SK-N-SH (cell line): ENCODE data around the gene NIF3L1. TPM values are rescaled to one million over a fixed set of nuclear protein-coding genes. Genes with fewer than 3 reads are reported as not detected.

Experiments used
- CTCF ChIA-PET: fragments of 300-600, 350-600 bp; formaldehyde crosslinking; extraction: SDS; loops from one replicate; lab custom pipeline; 2021; lab: Yijun Ruan, JAX
- POLR2A ChIA-PET: fragments of 350-600 bp; sonication (Branson Sonifier 250); formaldehyde crosslinking; extraction: SDS; loops from one replicate; lab custom pipeline; 2020; ENCODE audit warnings: antibody characterized with exemption, inconsistent platforms; lab: Yijun Ruan, JAX
- DNase-seq: peaks from one replicate; pipeline ENCODE4 v3.0.0; 2012
- H2AFZ ChIP-seq: fragments of 200-600 bp; sonication (generic); 2 replicates; pipeline ENCODE4 v1.8.1; 2016; ENCODE audit warnings: antibody characterized with exemption, mild to moderate bottlenecking, low read depth
- H3F3A ChIP-seq: fragments of 200-600 bp; sonication (generic); replicated peaks from 2 replicates; pipeline ENCODE3; 2016; ENCODE audit warnings: antibody characterized with exemption, mild to moderate bottlenecking; ENCODE audit not compliant: insufficient read depth
- H3K27ac ChIP-seq, 2 experiments: fragments of 200-500 bp in 1 of 2; fragments of 200-600 bp in 1 of 2; sonication (Bioruptor generic) in 1 of 2; sonication (generic), shearing (Covaris generic) in 1 of 2; 2 replicates each; pipeline versions ENCODE4 v1.5.1 to v1.6.1; 2014 to 2016; ENCODE audit warnings: low read depth in 2 of 2, inconsistent platforms in 1 of 2, low read length in 1 of 2, mild to moderate bottlenecking in 1 of 2, mixed read lengths in 1 of 2
- H3K27me3 ChIP-seq: fragments of 200-600 bp; sonication (generic), shearing (Covaris generic); 2 replicates; pipeline ENCODE4 v1.6.1; 2016; ENCODE audit warnings: mixed run types; ENCODE audit not compliant: insufficient read depth
- H3K36me3 ChIP-seq, 2 experiments: fragments of 200-500 bp in 1 of 2; fragments of 200-600 bp in 1 of 2; sonication (Bioruptor generic) in 1 of 2; sonication (generic) in 1 of 2; replicated peaks in 1 of 2; 2 replicates each; pipeline versions ENCODE3 to v1.5.1; 2014 to 2016; ENCODE audit warnings: low read length in 1 of 2, mild to moderate bottlenecking in 1 of 2; ENCODE audit not compliant: insufficient read depth in 2 of 2, control insufficient read depth in 1 of 2
- H3K4me1 ChIP-seq, 2 experiments: fragments of 200-500 bp in 1 of 2; fragments of 200-600 bp in 1 of 2; sonication (Bioruptor generic) in 1 of 2; sonication (generic), shearing (Covaris generic) in 1 of 2; 2 replicates each; pipeline versions ENCODE4 v1.5.1 to v1.6.1; 2014 to 2016; ENCODE audit warnings: low read depth in 1 of 2, low read length in 1 of 2, mixed run types in 1 of 2; ENCODE audit not compliant: insufficient read depth in 2 of 2, control insufficient read depth in 1 of 2
- H3K4me2 ChIP-seq: fragments of 200-600 bp; sonication (generic), shearing (Covaris generic); 2 replicates; pipeline ENCODE4 v1.6.1; 2017; ENCODE audit warnings: mixed run types
- H3K4me3 ChIP-seq, 2 experiments: fragments of 200-500 bp in 1 of 2; fragments of 200-600 bp in 1 of 2; sonication (Bioruptor generic) in 1 of 2; sonication (generic), shearing (Covaris generic) in 1 of 2; 2 replicates each; pipeline versions ENCODE4 v1.5.1 to v1.8.1; 2014 to 2016; ENCODE audit warnings: low read depth in 2 of 2, inconsistent platforms in 1 of 2, low read length in 1 of 2, mild to moderate bottlenecking in 1 of 2, mixed read lengths in 1 of 2, moderate library complexity in 1 of 2
- H3K79me2 ChIP-seq: fragments of 200-600 bp; sonication (generic); 2 replicates; pipeline ENCODE4 v1.8.1; 2017; ENCODE audit warnings: mild to moderate bottlenecking; ENCODE audit not compliant: insufficient read depth
- H3K9ac ChIP-seq: fragments of 200-600 bp; sonication (generic); 2 replicates; pipeline ENCODE4 v1.6.1; 2017; ENCODE audit warnings: mixed run types
- H3K9me2 ChIP-seq: fragments of 200-600 bp; sonication (generic); 2 replicates; pipeline ENCODE4 v1.6.1; 2017; ENCODE audit warnings: mixed run types
- H3K9me3 ChIP-seq: fragments of 200-600 bp; sonication (generic); 2 replicates; pipeline ENCODE4 v1.6.1; 2017; ENCODE audit warnings: mixed run types, mild to moderate bottlenecking, moderate library complexity
- H4K20me1 ChIP-seq: fragments of 200-600 bp; sonication (generic); 2 replicates; pipeline ENCODE4 v1.6.1; 2017; ENCODE audit warnings: mild to moderate bottlenecking, mixed run types; ENCODE audit not compliant: insufficient read depth
- EP300 ChIP-seq, 2 experiments: IDR thresholded peaks; 2 replicates each; pipeline versions ENCODE4 v1.4.0 to v1.6.1; 2012; ENCODE audit warnings: borderline replicate concordance in 1 of 2, low read depth in 1 of 2, low read length in 1 of 2
- EZH2phosphoT487 ChIP-seq: fragments of 200-600 bp; sonication (generic); IDR thresholded peaks from 2 replicates; pipeline ENCODE4 v1.6.1; 2017; ENCODE audit warnings: low read depth, mixed run types, mild to moderate bottlenecking, antibody characterized with exemption, moderate library complexity, borderline replicate concordance
- FOXM1 ChIP-seq: IDR thresholded peaks from 2 replicates; pipeline ENCODE4 v1.4.0; 2012; ENCODE audit warnings: low read depth, mild to moderate bottlenecking
- JUND ChIP-seq: IDR thresholded peaks from 2 replicates; pipeline ENCODE4 v1.4.0; 2012
- MEF2A ChIP-seq: IDR thresholded peaks from 2 replicates; pipeline ENCODE4 v1.4.0; 2012; ENCODE audit warnings: low read depth, borderline replicate concordance
- RAD21 ChIP-seq: IDR thresholded peaks from 2 replicates; pipeline ENCODE4 v1.6.1; 2012; ENCODE audit warnings: mild to moderate bottlenecking, low read length
- RCOR1 ChIP-seq: fragments of 150-350 bp; IDR thresholded peaks from 2 replicates; pipeline ENCODE4 v1.6.1; 2017; ENCODE audit warnings: antibody characterized with exemption, low read length
- RFX5 ChIP-seq: IDR thresholded peaks from 2 replicates; pipeline ENCODE4 v1.6.1; 2012; ENCODE audit warnings: mild to moderate bottlenecking, improper control_type of control experiment, low read length
- RXRA ChIP-seq: IDR thresholded peaks from 2 replicates; pipeline ENCODE4 v1.4.0; 2012; ENCODE audit warnings: low read depth, mild to moderate bottlenecking, borderline replicate concordance
- SIN3A ChIP-seq: IDR thresholded peaks from 2 replicates; pipeline ENCODE4 v1.6.1; 2012; ENCODE audit warnings: low read depth, mild to moderate bottlenecking, low read length, moderate library complexity, borderline replicate concordance
- SMC3 ChIP-seq: IDR thresholded peaks from 2 replicates; pipeline ENCODE4 v1.6.1; 2012; ENCODE audit warnings: low read depth, low read length, improper control_type of control experiment
- TAF1 ChIP-seq: IDR thresholded peaks from 2 replicates; pipeline ENCODE4 v1.6.1; 2012; ENCODE audit warnings: low read depth, mild to moderate bottlenecking, low read length, moderate library complexity, borderline replicate concordance
- TCF12 ChIP-seq: IDR thresholded peaks from 2 replicates; pipeline ENCODE4 v1.4.0; 2012
- YY1 ChIP-seq: IDR thresholded peaks from 2 replicates; pipeline ENCODE4 v1.4.0; 2012; ENCODE audit warnings: low read depth, mild to moderate bottlenecking
- whole genome bisulfite sequencing: methylation state at CpG from one replicate; pipeline ENCODE4 v1.1.6; 2017; ENCODE audit warnings: low lambda C conversion rate; 5-methylcytosine and 5-hydroxymethylcytosine counted together
- polyA plus RNA-seq, 3 experiments: library from polyadenylated mRNA; depleted of rRNA; stranded (reverse); fragments of >200 nt; gene quantifications; 2 replicates each; pipeline ENCODE4 v1.2.3, GENCODE V29; 2012
- TF ChIP-seq, protein P1 (sequence below): IDR thresholded peaks from 2 replicates; pipeline ENCODE4 v1.4.0; 2012; ENCODE audit warnings: low read depth, borderline replicate concordance
- TF ChIP-seq, protein P2 (sequence below): IDR thresholded peaks from 2 replicates; pipeline ENCODE4 v1.4.0; 2012; ENCODE audit warnings: low read depth
- TF ChIP-seq, protein P3 (sequence below): fragments of 150-350 bp; IDR thresholded peaks from 2 replicates; pipeline ENCODE4 v1.6.1; 2016; ENCODE audit warnings: mild to moderate bottlenecking, low read depth, low read length
- TF ChIP-seq, protein P4 (sequence below): IDR thresholded peaks from 2 replicates; pipeline ENCODE4 v1.4.0; 2012; ENCODE audit warnings: low read depth, borderline replicate concordance
- TF ChIP-seq, protein P5 (sequence below): IDR thresholded peaks from 2 replicates; pipeline ENCODE4; 2012

NIF3L1 gene
- polyA plus RNA-seq, 1 of the 3 experiments (the other 2 are of a cell fraction): 52.4 TPM

DNA sequence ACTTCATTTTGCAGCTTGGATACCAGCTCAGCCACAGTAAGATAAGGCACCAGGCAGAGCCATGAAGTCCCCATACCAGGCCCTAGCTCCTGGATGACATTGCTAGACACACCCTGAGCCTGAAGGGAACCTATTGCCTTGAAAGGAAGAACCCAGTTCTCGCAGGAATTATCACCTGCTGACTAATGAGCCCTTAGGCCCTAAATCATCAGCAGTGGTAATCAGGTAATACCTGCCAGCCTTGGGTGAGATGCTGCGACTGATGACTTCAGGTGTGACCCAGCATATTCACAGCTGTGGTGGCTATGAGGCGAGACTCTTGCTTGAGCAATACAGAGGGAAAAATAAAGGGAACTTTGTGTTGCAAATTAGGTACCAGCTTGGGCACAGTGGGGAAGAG, 49.7 kb upstream of the NIF3L1 start:
- no peaks in the 10 kb centered on the region for H3K4me1 ChIP-seq
- H3K4me2 ChIP-seq: no peak overlapping the region
- no peaks in the 10 kb centered on the region for H3K36me3 ChIP-seq
- H3K79me2 ChIP-seq: no peaks in the 10 kb centered on the region
- H3K27me3 ChIP-seq: no peaks in the 10 kb centered on the region
- ChIA-PET CTCF (no interaction called here), POLR2A (no interaction called here)
- 0 out of 2 replicates have a peak, but pooled peaks cover 9% of the 10 kb centered on the region for H3K9me3 ChIP-seq
- no peak overlapping the region for H2AFZ ChIP-seq
- 77% methylated on average over 3 of the region's 3 CpGs for WGBS
- no peak for DNase-seq
- TF ChIP-seq, protein P1, sequence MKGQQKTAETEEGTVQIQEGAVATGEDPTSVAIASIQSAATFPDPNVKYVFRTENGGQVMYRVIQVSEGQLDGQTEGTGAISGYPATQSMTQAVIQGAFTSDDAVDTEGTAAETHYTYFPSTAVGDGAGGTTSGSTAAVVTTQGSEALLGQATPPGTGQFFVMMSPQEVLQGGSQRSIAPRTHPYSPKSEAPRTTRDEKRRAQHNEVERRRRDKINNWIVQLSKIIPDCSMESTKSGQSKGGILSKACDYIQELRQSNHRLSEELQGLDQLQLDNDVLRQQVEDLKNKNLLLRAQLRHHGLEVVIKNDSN: no peak
- TF ChIP-seq SMC3 (no peak), JUND (no peak), EP300 (IDR thresholded peaks at IDR 0.05; ENCODE audit: borderline replicate concordance in 1 of 2, low read depth in 1 of 2, low read length in 1 of 2) (no peak), MEF2A (no peak), RAD21 (no peak), RCOR1 (no peak), TCF12 (no peak), RFX5 (no peak), RXRA (no peak), YY1 (no peak), TAF1 (no peak), EZH2phosphoT487 (no peak), SIN3A (no peak), FOXM1 (no peak)
- TF ChIP-seq, protein P2, sequence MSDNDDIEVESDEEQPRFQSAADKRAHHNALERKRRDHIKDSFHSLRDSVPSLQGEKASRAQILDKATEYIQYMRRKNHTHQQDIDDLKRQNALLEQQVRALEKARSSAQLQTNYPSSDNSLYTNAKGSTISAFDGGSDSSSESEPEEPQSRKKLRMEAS: no peak
- TF ChIP-seq, protein P3, sequence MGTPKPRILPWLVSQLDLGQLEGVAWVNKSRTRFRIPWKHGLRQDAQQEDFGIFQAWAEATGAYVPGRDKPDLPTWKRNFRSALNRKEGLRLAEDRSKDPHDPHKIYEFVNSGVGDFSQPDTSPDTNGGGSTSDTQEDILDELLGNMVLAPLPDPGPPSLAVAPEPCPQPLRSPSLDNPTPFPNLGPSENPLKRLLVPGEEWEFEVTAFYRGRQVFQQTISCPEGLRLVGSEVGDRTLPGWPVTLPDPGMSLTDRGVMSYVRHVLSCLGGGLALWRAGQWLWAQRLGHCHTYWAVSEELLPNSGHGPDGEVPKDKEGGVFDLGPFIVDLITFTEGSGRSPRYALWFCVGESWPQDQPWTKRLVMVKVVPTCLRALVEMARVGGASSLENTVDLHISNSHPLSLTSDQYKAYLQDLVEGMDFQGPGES: no peak
- TF ChIP-seq, protein P4, sequence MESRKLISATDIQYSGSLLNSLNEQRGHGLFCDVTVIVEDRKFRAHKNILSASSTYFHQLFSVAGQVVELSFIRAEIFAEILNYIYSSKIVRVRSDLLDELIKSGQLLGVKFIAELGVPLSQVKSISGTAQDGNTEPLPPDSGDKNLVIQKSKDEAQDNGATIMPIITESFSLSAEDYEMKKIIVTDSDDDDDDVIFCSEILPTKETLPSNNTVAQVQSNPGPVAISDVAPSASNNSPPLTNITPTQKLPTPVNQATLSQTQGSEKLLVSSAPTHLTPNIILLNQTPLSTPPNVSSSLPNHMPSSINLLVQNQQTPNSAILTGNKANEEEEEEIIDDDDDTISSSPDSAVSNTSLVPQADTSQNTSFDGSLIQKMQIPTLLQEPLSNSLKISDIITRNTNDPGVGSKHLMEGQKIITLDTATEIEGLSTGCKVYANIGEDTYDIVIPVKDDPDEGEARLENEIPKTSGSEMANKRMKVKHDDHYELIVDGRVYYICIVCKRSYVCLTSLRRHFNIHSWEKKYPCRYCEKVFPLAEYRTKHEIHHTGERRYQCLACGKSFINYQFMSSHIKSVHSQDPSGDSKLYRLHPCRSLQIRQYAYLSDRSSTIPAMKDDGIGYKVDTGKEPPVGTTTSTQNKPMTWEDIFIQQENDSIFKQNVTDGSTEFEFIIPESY: no peak
- TF ChIP-seq, protein P5, sequence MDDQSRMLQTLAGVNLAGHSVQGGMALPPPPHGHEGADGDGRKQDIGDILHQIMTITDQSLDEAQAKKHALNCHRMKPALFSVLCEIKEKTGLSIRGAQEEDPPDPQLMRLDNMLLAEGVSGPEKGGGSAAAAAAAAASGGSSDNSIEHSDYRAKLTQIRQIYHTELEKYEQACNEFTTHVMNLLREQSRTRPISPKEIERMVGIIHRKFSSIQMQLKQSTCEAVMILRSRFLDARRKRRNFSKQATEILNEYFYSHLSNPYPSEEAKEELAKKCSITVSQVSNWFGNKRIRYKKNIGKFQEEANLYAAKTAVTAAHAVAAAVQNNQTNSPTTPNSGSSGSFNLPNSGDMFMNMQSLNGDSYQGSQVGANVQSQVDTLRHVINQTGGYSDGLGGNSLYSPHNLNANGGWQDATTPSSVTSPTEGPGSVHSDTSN: no peak
- H3F3A ChIP-seq: no peaks in the 10 kb centered on the region
- H4K20me1 ChIP-seq: no peaks in the 10 kb centered on the region
- no peak overlapping the region for H3K27ac ChIP-seq
- H3K9me2 ChIP-seq: no peaks in the 10 kb centered on the region
- H3K9ac ChIP-seq: no peak overlapping the region
- no peak overlapping the region for H3K4me3 ChIP-seq
